GM10847 (cell line): ENCODE measurements around the gene ANKRD61.

Experiments used
- POLR2A ChIP-seq: IDR thresholded peaks from 2 replicates; pipeline ENCODE4 v1.6.1; 2011; ENCODE audit not compliant: insufficient read length; ENCODE audit errors: extremely low read depth

Gene ANKRD61

DNA sequence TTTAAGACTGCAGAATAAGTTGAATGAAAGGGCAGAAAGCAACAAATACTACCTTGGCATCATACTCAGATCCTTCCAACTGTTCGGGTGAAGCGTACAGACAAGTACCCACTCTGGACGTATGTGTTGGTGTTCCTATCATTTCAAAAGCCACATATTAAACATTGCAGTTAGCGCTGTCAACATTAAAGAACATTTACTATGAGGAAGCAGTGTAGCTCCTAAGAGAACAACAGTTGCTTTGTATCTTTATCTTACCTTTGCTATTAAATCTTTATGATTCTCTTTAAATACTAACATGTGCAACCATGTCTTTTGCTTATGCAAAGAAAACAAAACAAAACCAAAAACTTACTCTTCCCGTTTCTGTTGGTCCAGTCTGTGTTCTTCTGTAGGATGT, 2.6 kb upstream of the ANKRD61 start:
- TF ChIP-seq POLR2A, result no peak

DNA sequence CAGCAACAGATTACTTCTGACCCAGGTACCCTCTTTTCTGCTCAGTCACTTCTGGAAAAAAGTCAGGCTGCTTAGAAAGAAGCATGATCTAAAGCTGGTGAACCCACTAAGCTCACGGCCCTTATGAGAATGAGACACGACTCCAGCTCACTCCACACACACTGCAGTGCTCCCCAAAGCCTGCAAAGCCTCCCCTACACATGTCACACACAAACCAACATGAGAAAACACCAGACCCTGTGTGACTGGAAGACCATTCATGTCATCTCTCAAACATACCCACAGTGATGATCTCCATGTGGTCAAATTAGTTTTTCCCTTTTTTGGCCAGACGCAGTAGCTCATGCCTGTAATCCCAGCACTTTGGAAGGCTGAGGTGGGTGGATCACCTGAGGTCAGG, 391 bp downstream of the ANKRD61 start:
- no peak for TF ChIP-seq POLR2A

DNA sequence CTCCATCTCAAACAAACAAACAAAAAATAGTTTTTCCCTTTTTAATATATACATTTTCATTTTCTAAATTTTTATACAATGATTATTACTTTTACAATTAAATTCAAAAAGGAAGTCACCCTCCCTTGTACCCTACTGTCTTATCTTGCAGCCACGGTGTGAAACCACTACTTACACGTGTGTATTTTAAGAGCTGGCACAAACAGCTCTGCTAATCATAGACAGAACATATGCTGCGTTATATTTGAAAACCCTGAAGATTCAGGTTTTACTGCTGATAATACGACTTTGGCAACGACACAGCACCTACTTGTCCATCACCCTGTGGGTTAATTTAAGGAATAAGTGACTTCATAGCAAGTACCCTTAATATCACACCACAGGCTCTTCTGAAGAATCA, 991 bp downstream of the ANKRD61 start:
- no peak for TF ChIP-seq POLR2A

DNA sequence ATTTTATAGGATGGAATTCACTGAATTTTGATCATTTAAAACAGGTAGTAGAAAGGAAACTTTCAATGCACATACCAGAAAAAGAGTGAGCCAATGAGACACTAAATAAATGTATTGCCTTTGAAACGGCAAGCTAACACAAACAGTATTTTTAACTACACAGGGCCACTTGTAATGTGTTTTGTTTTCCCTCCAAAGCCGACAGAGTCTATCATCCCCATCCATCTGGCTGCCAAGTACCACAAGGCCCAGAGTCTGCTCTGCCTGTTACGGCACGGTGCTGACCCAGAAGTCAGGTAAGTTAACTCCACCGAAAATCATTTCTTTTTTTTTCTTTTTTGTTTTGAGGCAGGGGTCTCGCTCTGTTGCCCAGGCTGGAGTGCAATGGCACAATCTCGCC, 1.5 kb downstream of the ANKRD61 start:
- TF ChIP-seq POLR2A, result no peak

DNA sequence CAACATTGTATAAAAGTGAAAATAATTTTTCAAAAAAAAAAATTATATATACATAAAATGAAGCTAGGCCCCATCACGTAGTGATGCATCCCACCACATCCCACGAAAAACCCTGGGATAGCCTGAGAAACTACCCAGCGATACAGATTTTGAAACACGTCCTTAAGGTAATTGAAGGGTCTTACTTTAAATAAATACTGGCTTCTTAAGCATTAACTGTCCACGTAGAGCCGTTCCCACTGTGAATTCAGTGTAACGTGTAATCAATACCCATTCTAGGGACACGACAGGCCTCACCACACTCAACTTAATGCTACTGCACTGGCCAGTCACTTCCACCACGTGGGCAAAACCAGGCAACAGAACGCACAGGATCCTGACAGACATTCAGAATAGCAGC, 4.0 kb downstream of the ANKRD61 start:
- TF ChIP-seq POLR2A, result no peak

DNA sequence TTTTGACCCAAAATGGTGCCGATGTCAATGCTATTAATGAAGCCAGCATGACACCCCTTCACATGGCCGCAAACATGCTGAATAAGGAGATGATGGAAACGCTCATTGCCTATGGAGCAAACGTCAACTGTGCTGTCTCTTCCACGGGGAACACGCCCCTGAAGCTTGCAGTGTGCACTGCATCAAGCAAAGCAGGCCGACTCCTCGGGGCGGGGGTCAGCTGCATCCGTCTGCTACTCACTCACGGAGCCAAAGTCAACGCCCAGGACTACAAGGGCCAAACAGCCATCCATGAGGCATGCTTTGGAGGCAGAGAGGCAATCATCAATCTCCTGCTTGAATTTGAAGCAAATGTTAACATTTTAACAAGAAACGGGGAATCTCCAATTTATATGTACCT, 4.5 kb downstream of the ANKRD61 start:
- no peak for TF ChIP-seq POLR2A

DNA sequence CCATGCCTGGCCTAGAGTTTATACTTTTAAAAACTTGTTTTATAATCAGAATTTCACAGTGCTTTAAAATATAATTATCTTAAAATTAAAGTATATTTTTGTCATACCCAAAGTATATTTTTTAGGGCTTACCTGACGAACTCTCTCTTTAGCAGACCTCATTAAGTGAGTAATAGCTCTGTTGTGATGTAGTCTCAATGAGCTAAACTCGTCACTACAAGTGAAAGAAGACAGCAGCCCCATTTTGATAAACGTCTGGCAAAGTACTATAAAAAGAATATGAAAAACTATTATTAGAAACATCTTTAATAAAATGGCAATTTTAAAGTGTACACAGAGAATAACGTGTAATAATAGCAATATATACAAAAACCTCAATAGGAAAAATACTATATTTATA, 18.6 kb downstream of the ANKRD61 start:
- TF ChIP-seq POLR2A, result no peak

DNA sequence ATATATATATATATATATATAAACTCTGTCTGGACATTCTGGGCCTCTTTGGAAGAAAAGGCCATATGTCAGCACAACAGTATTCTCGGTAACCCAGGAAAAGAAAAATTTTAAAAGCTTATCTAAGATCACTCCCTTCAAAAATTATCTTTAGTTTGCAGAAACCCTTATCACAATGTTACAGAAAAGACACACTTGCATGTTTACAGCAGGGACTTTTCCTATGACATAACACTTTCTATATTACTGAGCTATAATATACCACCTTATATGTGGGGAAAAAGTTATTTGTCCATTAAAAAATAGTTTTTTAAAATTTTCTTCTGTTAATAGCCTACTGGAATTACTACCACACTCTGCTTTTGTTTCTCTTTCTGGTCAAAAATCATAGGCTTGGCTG, 25.4 kb downstream of the ANKRD61 start:
- TF ChIP-seq POLR2A, result no peak

DNA sequence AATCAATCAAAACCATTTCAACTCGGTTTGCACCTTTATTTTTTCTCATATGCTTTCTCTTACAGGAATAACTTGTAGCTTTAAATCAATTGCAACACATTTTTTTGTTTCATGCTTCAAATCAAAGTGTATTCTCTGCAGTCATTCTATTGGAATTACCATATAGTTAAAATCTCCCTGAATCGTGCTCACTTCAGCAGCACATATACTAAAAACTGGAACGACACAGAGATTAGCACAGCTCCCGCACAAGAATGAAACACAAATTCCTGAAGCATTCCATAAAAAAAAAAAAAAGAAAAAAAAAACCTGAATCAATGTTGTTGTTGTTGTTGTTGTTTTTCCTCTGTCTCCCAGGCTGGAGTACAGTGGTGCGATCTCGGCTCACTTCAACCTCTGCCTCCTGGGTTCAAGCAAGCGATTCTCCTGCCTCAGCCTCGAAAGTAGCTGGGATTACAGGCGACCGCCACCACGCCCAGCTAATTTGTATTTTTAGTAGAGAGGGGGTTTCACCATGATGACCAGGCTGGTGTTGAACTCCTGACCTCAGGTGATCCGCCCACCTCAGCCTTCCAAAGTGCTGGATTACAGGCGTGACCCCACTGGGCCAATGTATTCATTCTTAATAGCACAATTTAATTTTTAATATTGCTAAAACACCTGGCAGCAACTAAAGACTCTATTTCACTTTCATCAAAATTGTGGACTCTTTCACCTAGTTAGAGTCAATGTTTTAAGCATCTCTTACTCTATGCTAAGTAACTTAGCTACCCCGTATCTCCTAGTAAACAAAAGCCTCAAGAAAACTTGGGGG, 26.3 kb downstream of the ANKRD61 start:
- TF ChIP-seq POLR2A, result no peak

DNA sequence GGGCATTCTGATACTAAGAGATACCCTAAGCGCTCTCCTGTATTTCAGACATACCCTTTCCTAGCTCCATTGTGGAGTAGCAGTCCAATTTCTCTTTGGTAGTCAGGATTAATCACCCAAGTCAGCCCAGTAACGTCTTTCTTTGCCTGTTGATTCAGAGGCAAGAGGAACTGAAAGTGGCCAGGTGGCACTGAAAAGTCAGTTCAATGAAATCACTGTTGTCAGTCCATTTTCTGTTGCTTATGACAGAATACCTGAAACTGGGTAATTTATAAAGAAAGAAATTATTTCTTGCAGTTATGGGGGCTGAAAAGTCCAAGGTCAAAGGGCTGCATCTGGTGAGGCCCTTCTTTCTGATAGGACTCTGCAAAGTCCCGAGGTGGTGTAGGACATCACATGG, 40.2 kb downstream of the ANKRD61 start:
- TF ChIP-seq POLR2A, result no peak

DNA sequence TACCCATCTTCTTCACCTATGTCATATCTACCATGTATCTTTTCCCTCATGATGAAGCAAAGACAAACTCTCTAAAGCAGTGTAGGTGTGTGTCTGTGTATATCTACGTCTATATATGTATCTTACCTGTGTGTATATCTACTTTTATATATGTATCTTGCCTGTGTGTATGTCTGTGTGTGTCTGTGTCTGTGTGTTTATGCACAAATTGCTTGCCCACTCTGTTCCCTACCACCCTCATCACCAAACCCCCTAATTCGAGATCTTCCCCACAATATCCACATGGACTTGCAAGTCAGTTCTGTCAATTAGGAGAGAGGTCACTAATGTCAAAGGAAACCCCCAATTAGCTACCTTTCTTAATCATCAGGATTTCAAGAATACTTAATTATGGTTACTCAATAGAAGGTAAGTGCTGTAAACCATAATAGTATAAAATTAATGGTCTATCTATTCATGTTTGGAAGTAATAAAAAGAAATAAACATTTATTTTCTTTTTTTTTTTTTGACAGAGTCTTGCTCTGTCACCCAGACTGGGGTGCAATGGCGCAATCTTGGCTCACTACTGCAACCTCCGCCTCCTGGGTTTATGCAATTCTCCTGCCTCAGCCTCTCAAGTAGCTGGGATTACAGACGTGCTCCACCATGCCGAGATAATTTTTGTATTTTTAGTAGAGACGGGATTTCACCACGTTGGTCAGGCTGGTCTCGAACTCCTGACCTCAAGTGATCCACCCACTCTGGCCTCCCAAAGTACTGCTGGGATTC, 43.6 kb downstream of the ANKRD61 start:
- TF ChIP-seq POLR2A, result no peak

DNA sequence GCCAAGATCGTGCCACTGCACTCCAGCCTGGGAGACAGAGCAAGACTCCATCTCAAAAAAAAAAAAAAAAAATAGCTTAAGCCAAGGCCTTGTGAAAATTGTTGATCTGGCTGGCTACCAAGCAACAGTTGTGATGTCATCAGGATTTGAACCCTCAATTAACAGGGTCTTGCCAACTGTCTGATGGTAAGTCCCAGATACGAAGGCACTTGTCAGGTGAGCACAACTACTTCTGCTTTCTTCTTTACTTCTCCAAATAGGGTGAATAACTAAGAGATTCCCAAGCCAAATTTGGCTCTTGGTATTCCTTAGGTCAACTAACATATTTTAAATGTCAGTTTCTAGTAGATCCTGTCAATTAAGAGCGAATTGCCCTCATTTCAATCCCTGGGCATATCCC, 47.4 kb downstream of the ANKRD61 start:
- TF ChIP-seq POLR2A, result no peak
